ENCODE results near the gene HJURP.
"Not testable (repeated sequence)": the region's sequence is repeated elsewhere in the genome, so short reads cannot be mapped to it uniquely, and the experiment has no call there.

Gene HJURP

GRCh38 chr2:233854241-233854981 lies at the start of gene HJURP:
Gene HJURP, minus strand, starts transcription at chr2:233854535. Its CDS starts 35 bp downstream, at chr2:233854500.
- peak; percentile 85 for DNase-seq (ENCODE audit: low read depth)

- no peak for DNase-seq (ENCODE audit: low read depth)
These were observed 47.5 kb upstream of the HJURP start for GRCh38 chr2:233901884-233902283.

GRCh38 chr2:233901367-233901766 lies 47.0 kb upstream of the HJURP start:
- no peak for DNase-seq (ENCODE audit: low read depth)

- DNase-seq (ENCODE audit: low read depth) = not testable (repeated sequence)
These were observed 41.9 kb upstream of the HJURP start for GRCh38 chr2:233896253-233896652.

GRCh38 chr2:233892793-233893192 lies 38.5 kb upstream of the HJURP start:
- DNase-seq (ENCODE audit: low read depth) = no peak

GRCh38 chr2:233882353-233882752 lies 28.0 kb upstream of the HJURP start:
- DNase-seq (ENCODE audit: low read depth) = no peak

GRCh38 chr2:233872125-233872524 lies 17.8 kb upstream of the HJURP start:
- not testable (repeated sequence) for DNase-seq (ENCODE audit: low read depth)

- DNase-seq (ENCODE audit: low read depth) = no peak
These were observed 17.1 kb upstream of the HJURP start for GRCh38 chr2:233871432-233871831.

GRCh38 chr2:233867993-233868532 lies 13.7 kb upstream of the HJURP start, which contains the start of gene MSL3B:
Gene MSL3B, minus strand, starts transcription at chr2:233868386.
- no peak for DNase-seq (ENCODE audit: low read depth)

GRCh38 chr2:233866479-233866878 lies 12.1 kb upstream of the HJURP start:
- DNase-seq (ENCODE audit: low read depth) = no peak

GRCh38 chr2:233865838-233866237 lies 11.5 kb upstream of the HJURP start:
- no peak for DNase-seq (ENCODE audit: low read depth)

GRCh38 chr2:233862261-233862768 lies 8.0 kb upstream of the HJURP start:
- no peak for DNase-seq (ENCODE audit: low read depth)

- DNase-seq (ENCODE audit: low read depth) = no peak
These were observed 4.0 kb upstream of the HJURP start for GRCh38 chr2:233858331-233858730.

GRCh38 chr2:233857511-233858141 lies 3.3 kb upstream of the HJURP start:
- DNase-seq (ENCODE audit: low read depth) = peak; percentile 17

GRCh38 chr2:233856184-233856583 lies 1.8 kb upstream of the HJURP start:
- no peak for DNase-seq (ENCODE audit: low read depth)

- no peak for DNase-seq (ENCODE audit: low read depth)
These were observed 1.0 kb upstream of the HJURP start for GRCh38 chr2:233855345-233855744.

- DNase-seq (ENCODE audit: low read depth) = no peak
These were observed 473 bp downstream of the HJURP start for GRCh38 chr2:233853883-233854240.

GRCh38 chr2:233853353-233853752 lies 982 bp downstream of the HJURP start:
- no peak for DNase-seq (ENCODE audit: low read depth)

- no peak for DNase-seq (ENCODE audit: low read depth)
These were observed 2.3 kb downstream of the HJURP start for GRCh38 chr2:233852056-233852455.

- no peak for DNase-seq (ENCODE audit: low read depth)
These were observed 3.2 kb downstream of the HJURP start for GRCh38 chr2:233851169-233851568.

GRCh38 chr2:233850745-233851144 lies 3.6 kb downstream of the HJURP start:
- no peak for DNase-seq (ENCODE audit: low read depth)

- no peak for DNase-seq (ENCODE audit: low read depth)
These were observed 4.6 kb downstream of the HJURP start for GRCh38 chr2:233849607-233850271.

- DNase-seq (ENCODE audit: low read depth) = no peak
These were observed 6.1 kb downstream of the HJURP start for GRCh38 chr2:233848276-233848675.

All from stimulated activated CD8-positive, alpha-beta memory T cell treated with anti-CD3 and anti-CD28 coated beads, Interleukin-15, amount 100 ng/mL, for 1 hour (primary cell).